Activated naive CD8-positive, alpha-beta T cell treated with anti-CD3 and anti-CD28 coated beads, Interleukin-2, amount 50 U/mL, for 16 hours (primary cell): Measurements from ENCODE around the gene NEDD8.
A peak's percentile ranks its signal among the peaks of the same experiment; 100 is the strongest.

Experiments used
- DNase-seq: peaks from one replicate; pipeline ENCODE4 v3.0.0-alpha.2; 2020; ENCODE audit warnings: low read depth, low spot score

NEDD8 gene

DNA sequence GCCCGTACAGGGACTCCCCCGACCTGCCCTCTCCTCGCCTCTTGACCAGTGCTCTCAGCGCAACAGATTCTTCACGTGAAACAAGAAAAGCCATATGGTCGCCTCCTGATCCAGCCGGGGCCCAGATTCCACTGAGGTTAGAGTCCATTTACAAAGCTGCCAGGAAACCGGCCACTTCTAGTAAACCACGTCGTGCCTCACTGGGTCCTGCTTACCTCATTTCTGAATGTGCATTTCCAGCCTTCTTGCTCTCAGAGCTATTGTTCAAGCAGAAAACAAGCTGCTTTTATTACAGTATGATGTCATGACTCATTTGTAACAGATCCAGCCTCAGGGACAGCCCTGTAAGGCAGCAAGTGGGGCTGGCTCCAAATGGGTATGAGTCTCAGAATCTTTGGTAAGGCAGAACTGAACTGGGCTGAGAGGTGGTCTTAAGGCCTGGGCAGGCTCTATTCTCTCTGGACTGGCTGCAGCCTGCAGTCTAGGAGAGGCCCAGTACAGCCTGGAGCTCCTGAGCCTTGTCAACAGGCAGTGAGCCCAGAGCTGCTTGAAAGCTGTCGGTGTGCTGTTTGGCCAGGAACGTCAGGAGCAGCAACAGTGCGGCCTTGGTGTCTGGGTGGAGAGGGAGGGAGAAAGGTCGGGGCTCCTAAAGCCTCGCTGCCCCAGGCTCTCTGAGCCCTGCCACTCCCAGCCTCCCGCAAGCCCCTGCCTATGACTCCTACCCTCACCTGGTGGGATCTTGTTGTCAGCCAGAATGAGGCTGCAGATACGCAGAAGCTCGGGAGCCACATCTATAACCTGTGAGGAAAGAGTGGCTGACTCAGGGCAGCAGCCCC lies 52.0 kb downstream of the NEDD8 start:
- no peak for DNase-seq

DNA sequence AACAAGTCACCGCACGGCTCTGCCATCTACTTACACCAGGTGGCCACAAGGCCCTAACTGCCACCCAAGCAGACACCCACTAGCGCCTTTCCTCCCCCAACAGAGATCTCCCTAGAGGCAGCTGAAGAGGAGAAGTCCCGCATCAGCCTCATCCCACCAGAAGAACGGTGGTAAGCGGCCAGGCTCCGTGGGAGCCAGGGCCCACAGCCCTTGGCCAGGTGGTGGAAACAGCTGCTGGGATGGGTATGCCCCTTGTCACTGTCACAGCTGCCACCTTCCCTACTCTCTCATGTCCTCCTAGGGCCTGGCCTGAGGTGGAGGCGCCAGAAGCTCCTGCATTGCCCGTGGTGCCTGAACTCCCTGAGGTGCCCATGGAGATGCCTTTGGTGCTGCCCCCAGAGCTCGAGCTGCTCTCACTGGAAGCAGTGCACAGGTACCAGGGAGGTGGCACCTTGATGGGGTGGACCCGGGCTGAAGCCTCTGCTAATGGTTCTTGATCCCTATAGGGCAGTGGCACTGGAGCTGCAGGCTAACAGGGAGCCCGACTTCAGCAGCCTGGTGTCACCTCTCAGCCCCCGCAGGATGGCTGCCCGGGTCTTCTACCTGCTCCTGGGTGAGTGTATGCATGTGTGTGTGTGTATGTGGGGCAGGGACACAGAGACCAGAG lies 52.7 kb downstream of the NEDD8 start:
- no peak for DNase-seq

DNA sequence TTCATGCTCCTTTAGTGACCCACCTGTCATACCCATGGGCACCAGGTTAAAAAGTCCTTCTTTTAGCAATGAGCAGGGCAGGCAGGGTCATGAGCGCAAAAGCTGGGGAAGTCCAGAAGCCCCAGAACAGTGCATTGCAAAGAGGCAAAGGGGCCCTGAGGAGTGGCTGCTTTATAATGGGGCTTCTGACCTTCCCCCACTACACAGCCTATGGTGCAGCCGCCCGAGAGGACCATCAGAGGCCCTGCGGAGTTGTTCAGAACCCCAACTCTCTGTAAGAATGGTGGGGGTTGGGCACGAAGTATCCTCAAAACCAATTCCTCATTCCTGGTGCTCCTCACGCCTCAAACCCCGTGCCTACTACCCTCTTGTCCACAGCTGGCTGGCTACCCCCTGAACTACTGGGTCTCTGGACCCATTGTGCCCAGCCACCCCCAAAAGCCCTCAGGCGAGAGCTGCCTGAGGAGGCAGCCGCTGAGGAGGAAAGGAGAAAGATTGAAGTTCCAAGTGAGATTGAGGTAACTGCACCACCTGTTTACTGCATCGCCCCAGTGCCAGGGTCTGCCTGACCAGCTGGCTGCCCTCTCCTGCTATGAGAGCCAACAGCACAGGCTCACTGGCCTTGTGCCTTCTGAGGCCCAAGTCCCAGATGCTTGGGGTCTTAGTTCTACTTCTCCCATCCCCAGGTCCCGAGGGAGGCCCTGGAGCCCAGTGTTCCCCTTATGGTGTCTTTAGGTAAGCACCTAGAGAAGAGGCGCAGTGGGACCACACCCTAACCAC lies 53.6 kb downstream of the NEDD8 start:
- DNase-seq = no peak

DNA sequence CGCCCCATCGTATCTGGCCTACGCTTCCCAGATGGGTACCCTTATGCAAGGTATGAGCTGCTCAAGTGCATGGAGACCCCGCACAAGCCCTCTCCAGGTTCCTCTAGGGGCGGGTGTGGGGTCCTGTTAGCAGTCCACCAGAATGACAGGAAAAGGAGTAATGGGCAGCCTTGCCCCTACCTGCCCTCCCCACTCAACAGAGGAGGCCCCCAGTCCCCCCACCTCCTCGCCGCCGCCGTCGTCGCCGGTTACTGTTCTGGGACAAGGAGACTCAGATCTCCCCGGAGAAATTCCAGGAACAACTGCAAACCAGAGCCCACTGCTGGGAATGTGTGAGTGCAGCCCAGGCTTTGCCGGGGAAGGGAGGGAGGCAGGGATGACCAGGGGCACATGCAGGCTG lies 54.3 kb downstream of the NEDD8 start:
- no peak for DNase-seq

DNA sequence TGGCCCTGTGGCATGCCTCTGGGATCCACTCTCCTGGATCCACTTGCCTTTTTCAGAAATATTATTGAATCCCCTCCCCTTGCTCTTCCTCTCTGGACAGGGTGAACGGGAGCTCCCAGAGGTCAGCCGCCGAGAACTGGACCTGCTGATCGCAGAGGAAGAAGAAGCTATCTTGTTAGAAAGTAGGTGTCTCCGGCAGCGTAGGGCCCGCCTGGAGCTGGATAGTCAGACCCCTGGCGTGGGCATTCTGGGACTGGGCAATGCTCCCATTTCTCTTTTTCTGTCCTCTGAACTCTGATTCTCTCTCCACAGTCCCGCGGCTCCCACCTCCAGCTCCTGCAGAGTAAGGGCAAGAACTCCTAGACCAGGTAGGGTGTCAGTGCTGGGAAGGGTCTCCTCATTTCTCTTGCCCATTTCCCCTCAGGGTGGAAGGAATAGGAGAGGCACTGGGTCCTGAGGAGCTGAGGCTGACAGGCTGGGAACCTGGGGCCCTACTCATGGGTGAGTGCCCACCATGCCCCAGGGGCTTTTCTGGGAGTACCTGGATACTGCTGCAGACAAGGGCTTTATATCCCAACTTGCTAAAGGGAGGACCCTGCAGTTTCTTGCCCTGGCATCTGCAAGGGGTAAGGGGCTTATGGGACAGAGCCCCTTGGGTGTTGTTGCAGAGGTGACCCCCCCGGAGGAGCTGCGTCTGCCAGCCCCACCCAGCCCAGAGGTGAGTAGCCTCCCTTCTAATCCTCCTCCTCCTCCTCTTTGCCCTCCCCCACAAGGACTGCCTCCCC lies 54.9 kb downstream of the NEDD8 start:
- DNase-seq = no peak

DNA sequence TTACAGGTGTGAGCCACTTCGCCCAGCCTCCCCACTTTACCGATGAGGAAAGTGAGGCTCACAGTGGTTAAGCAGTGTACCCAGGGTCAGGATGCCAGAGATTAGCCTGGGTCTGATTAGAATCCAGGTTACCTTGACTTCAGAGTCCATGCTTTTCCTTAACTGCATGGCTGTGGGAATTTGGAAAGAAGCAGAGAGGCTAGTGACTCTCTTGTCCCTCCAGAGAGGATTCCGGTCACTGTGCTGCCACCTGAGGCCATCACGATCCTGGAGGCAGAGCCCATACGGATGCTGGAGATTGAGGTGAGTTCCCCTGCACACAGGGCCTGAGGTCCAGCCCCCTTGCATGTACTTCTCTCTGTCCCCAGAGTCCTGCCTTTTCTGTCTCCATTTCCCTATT lies 55.6 kb downstream of the NEDD8 start:
- no peak for DNase-seq

DNA sequence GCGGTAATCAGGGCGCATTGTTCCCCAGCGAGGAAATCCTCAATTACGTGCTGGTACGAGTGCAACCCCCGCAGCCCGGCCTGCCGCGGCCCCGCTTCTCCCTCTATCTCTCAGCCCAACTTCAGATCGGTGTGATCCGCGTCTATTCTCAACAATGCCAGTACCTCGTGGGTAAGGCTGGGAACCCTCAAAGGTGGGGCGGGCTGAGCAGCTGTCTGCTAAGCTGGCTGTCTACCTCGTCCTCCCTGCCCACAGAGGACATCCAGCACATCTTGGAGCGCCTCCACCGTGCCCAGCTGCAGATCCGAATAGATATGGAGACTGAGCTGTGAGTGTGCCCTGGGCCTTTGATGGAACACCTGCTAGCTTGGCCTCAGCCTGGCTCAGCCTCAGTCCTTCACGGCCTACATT lies 59.3 kb downstream of the NEDD8 start:
- DNase-seq = no peak

DNA sequence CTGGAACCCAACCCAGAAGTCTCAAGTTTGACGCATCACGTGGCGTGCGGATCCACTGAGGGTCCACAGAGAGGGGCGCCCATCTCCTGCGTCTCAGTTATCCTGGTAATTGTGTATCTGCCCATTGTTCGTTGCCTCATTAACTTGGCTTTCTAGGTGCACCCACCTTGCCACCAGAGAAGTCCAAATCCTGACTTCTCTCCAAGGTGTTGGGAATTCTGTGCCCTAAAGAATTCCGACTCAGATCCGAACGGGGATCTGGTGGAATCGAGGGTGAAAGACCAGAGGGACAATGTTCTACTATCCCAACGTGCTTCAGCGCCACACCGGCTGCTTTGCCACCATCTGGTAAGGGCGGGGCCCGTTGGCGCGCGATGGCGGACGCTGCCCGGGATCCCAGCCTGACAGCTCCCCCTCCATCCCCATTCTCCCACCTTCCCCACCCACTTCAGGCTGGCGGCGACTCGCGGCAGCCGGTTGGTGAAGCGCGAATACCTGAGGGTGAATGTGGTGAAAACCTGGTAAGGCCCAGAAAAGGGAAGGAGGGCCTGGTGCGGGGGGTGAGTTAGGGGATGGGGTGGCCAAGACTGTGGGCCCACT lies 59.8 kb downstream of the NEDD8 start:
- DNase-seq = no peak

DNA sequence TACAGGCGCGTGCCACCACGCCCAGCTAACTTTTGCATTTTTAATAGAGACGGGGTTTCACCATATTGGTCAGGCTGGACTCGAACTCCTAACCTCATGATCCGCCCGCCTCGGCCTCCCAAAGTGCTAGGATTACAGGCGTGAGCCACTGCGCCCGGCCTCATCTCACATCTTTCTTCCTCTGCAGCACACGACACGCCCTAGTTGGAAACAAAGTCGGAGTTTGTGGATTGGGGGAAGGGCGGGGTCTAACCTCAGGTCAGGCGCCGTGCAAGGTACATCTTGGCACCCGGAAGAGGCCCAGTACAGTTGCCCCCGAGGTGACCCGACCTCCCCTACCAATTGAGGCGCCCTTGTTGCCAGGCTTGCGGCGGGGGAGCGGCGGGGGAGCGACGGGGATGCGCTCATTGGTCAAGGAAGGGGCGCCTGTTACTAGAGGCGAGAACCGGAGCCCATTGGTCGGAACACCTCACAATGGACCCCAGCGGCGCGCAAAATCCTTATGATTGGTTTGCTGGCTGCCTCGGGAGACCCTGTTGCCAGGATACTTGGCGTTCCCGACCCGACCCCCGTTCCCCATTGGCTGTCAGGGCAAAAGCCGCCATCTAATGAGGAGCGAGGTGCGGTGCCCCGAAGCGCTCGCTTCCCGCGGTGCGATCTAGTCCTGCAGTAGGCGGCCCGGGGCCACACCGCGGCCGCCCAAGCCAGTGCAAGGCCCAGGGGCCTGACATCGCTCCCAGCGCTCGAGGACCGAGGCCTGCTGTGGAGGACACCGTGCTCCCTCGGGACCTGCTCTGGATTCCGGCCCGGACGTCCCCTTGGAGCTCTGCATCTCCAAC lies 60.5 kb downstream of the NEDD8 start, which contains the start of gene REC8:
TSS of gene REC8 (plus strand) at position 659 of the 839 bp plus-strand sequence. CDS start 473 bp downstream, outside the sequence.
- peak; percentile 43 for DNase-seq

DNA sequence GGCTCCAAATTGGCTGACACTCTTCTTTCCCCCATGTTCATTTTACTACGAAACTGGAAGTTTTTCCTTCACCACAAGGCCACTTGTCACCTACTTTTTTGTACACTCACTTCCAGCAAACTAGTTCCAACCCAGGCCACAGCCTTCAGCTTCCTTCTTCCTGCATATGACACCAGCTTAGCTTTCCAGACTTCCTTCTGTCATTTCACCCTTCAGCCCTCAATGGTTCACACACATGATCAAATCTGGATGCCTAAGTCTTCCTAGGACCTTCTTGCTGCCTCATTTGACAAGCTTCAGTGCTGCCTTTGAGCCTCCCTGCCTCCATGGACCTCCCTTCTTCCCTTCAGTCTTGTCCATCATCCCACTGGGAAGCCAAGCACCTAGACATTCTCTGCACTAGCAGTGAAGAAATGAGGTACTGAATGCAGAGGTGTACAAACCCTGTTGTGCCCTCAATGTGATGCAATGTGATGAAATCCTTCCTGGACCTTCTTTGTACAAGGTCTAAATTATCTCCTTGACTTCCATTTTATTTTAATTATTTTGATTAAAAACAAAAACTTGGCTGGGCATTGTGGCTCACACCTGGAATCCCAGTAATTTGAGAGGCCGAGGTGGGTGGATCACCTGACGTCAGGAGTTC lies 64.6 kb downstream of the NEDD8 start:
- no peak for DNase-seq
